SK-N-DZ (cell line): Measurements from ENCODE around the gene LGR4.

Experiments
- DNase-seq: peaks from one replicate; pipeline ENCODE4 v3.0.0-alpha.2; 2015; ENCODE audit warnings: low spot score

The LGR4 gene

DNA sequence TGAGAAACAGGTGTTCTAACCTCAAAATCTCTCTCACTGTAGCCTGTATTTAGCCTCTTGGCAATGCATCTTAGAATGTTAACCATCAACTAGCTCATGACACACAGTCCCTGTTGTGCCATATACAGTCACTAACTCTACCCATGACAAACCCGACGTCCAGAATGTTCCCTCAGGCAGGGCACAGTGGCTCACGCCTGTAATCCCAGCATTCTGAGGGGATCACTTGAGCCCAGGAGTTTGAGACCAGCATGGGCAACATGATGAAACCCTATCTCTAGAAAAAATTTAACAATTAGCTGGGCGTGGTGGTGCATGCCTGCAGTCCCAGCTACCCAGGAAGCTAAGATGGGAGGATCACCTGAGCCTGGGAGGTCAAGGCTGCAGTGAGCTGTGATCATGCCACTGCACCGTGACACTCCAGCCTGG, 91.3 kb downstream of the LGR4 start:
- DNase-seq, result no peak

DNA sequence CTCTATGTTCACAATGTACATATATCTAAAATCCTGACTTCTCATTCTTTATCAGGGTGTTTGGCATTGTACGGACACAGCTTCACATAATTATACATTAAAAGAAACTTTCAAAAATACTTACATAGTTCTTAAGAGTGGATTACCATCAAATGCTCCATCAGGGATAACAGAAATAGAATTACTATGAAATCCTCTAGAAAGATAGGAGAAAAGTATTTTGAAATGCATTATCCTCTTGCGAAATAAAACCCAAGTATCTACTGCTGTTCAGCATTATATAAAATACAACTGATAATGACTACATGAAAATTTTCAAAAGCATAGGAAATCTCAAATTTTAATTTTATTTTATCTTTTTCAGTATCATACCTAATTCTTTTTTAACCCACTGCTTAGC, 91.8 kb downstream of the LGR4 start:
- no peak for DNase-seq

DNA sequence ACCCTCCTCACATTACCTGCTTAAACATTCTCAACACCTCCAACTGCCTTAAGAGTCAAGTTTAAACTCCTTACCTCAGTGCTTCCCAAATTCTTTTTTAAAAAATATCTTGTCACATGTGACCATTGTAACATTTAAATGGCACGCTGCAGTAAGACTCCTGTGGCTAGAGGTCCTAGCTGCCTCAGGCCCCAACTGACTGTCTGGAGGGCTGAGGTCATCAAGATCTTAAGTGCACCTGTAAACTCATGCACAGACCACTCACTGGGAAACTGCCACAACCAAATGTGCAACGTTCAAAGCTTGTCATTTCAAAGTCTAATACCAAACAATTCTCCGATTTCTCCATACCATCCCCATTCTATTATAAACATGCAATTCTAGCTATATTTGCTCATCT, 93.1 kb downstream of the LGR4 start:
- no peak for DNase-seq

DNA sequence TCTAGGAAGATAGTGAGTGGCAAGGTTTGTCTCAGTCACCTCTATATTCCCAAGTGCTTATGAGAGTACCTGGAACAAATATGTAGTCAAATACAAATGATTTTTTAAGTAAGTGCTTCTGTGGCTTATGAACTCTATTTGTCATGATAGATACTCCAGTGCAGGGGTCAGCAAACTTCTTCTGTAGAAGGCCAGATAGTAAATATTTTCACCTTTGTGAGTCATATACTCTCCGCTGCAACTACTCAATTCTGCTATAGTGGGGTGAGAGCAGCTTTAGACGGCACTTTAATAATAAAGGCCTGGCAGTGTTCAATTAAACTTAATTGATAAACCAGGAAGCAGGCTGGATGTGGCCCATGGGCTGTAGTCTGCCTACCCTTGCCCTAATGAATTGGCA, 97.2 kb downstream of the LGR4 start:
- no peak for DNase-seq

DNA sequence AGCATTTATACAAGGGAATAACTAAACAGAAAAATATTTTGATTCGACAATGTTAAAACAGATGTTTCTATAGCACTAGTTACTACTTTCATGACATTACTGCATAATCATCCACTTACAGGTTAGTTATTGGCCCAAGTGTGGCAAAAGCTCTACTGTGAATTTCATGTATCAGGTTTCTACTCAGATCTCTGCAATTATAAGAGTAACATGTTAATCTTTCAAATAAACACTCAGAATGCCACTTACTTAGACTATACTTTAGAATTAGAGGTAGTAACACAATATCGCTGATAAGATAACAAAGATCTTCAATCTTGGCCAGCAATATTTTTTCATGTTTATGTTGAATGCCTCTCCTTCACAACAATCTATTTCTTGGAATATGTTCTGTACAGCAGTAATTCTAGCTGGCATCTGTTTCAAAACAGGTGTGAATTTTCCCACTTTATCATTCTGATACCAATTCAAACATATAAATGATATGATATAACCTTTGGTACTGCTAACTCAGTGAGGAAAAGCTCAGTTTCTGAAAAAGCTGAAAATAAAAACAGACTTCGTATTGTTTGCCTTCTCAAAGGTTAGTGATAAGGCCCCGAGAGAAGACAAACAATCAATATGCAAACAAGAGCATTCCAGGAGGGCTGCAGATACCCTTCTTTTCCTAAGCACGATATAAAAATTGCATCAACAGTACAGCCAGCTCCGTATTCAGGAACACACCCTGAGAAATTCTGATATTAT, 98.6 kb downstream of the LGR4 start:
- DNase-seq, result no peak

DNA sequence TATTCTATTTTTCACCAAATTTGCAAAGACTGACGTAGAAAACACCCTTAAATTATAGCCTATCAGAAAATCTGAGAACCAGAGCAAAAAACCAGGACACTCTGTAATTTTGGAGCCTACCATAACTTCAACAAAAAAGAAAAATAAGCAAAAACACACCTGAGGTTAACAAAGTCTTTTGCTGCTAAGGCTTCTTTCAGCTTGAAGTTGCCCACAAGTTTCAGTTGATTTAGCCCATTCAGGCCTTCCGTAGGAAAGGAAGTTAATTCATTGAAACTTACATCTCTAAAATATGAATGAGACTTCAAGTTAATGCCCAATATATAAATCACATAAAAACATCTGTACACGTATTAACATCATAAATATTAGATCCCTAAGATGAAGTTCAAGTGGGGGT, 99.2 kb downstream of the LGR4 start:
- no peak for DNase-seq

DNA sequence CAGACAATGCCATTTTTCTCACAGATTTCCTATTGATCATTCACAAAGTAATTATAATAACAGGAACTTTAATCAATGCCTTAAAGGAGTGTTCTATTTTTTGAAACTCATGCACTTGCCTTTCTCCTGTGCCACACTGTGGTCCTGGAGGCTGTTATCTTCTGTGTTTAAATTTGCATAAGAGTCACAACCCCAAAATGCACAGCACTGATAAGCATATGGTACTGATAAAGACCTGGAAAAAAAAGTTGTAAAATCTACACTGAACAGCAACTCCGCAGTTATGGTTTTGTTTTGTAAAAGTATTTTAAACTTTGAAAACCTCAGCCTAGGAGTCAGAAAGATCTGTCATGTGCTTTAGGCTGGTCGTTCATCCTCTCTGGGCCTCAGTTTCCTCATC, 100.4 kb downstream of the LGR4 start:
- no peak for DNase-seq

DNA sequence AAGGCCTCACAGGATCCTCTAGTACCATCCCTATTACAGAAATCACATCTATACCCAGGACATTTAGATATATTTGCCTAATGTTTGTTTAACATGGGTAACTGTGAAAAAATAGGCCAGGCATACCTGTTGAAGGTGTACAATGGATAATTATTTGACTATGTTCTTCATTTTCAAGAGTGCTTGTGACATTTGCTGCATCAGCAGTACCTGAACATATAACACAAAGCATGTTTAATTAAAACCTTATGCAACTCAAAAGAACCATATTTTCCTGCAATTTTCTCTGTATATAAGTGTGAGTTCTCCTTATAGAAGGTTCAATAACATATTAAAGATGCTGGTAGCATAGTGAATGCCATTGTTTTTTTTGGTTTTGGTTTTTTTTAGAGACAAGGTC, 101.1 kb downstream of the LGR4 start:
- DNase-seq, result no peak

DNA sequence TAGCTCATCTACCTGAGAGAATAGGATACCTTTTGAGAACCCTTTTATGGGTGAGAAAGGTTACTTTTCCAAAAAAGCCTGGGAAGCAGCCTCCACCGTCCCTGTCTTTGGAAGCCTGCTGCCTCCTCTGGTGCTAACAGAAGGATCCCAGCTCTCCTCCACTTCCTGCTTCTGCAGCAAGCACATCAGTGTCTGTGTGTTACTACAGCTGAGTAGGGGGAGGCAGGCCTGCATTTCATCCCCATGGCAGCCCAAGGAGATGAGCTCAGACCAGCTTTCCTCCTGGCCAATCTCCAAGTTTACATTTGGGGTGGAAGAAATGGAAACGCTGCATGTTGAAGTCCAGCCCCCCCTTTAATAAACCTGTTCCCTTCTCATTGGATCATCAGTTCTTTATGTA, 102.2 kb downstream of the LGR4 start:
- no peak for DNase-seq

DNA sequence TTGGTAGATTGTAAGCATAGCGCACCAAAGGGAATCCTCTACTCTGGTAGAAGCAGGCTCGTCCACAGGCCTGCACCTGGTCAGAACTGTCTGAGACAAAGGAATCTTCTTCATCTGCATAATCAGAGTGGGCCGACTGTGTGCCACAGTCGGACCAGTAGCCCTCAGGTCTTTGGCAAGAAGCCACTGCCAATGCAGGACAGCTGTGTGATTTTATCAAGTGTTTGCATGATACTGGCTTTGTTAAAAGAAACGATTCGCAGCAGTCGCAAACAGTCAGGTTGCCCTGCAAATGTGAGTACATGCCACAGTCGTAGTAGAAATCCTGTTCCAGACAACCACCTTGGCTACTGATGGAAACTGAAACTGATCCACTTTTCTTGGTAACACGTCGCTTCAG, 104.7 kb downstream of the LGR4 start:
- DNase-seq, result no peak

DNA sequence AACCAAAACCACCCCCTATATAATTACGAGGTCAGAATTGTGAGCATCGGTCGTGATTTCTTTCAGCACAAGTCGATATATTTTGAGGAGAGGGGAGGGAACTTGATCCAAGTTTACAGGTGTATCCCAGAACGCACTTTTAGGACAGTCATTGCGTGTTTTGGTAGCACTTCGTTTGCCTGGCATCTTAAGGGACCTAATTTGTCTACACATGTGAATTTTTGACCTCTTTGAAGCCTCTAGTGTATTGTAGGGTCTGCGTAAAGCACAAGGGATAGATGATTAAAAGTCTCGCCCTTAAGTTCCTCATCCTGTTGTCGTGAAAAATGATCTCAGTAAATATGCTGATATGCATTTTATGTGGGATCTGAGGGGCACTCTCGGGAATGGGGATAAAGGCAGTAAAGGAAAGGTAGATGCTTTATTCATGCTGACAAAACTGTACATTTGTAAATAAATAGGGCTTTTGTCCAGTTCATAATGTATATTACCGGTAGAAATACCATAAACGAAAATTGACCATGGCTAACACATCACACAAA, 108.9 kb downstream of the LGR4 start:
- DNase-seq, result no peak

DNA sequence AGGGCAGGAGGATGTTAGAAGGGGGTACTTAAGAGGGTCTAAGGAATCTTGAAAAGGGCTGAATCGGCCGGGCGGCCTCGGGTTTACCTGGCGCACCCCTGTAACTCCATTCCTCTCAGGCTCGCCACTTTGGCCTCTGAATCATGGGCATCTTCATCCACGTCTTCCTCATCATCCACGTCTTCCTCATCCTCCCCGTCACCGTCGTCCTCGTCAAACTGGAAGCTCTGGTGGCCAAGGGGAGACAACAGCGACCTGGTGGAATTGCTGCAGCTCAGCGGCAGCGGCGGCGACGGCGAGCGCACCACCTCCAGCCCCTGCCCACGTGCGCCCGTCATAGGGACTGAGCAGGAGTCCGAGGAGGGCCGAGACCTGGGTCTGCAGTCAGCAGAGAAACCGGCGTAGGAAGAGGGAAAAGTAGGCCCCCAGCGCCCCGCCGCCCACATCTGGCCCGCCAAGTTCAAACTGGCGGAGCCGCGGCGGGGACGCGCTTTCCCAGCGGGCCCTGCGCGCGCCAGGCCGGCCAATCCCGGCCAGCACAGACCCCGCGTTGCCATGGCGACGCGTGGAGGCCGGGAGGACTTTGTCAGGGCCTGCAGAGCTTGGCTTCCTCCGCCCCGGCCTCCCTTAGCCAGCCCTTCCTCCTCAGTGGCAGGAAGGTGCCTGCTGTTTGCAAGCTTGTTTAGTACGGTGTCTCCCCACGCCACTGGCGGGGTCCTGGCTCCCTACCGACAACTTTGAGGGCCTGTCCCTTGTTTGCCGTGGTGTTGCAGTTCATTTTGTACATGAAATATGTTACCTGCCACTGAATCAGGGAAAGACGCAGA, 109.6 kb downstream of the LGR4 start, which contains the start of gene CCDC34:
Gene CCDC34 (minus strand): TSS at position 467 of the 827 bp plus-strand sequence. CDS start 21 bp downstream, at position 446.
- peak; percentile 94 for DNase-seq

DNA sequence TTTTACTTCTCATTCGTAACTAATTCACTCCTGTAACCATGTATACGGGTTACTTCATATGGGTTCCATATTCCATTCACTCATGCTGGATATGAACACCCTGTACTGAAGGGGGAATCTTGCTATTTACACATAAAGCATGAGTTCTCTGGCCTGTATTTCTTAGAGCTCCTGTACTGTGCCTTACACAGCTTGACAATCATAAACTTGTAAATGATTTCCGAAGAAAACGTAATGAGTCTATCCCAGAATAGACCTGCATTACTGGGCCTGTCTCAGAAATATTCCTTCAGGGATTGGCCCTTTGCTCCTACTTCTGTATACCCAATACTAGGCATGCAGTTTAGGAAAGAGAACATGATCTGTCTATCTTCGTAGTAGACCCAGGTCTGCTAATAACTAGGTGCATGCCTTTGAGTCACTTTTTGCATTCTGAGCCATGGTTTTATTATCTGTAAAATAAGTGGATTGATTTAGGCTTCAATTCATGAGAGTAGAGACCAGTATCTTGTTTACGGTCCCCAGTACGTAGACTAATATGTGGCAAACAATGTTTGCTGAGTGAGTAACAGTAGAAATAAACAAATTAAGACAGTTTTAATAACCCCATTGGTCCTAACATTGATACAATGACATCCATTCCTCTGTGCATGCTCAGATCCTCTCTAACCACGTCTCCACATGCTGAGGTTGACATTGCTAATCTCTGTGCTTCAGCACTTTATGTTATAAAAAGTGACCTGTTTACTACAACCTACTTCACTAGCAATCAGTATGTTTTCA, 110.8 kb downstream of the LGR4 start:
- DNase-seq, result no peak

DNA sequence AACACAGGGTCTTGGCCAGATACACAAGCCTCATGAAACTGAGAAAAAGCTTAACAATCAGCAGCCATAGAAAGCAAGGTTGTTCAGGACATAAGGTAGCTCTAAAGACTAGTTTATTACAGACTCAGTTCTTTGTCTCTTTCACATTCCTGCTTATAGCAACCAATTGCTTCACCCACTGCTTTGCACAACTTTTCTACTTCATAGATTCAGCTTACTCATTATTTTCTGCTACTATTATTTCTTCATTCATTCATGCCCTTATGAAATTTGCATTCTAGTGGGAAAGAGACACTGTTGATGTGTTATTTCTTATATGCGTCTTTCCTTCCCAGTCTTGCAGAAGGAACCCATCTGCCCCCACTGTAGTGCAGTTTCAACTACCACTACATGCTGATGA, 114.3 kb downstream of the LGR4 start:
- no peak for DNase-seq

DNA sequence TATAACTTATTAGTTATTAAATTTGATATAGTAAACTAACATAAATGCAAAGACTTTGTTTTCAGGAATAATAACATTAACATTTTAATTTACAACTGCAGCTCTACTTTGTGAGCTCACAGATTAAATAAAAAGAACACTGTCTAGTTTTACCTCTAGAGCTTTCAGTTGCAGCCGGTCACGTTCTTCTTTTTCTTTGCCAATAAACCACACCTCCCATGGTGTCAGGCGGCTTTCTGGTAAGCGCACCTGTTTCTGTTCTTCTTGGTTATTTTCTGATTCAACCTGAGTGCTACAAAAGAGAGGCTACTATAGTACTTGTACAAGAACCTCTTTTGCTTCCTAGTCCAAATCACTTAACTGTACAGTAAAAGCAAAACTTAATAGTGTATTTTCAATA, 115.3 kb downstream of the LGR4 start:
- DNase-seq, result no peak

DNA sequence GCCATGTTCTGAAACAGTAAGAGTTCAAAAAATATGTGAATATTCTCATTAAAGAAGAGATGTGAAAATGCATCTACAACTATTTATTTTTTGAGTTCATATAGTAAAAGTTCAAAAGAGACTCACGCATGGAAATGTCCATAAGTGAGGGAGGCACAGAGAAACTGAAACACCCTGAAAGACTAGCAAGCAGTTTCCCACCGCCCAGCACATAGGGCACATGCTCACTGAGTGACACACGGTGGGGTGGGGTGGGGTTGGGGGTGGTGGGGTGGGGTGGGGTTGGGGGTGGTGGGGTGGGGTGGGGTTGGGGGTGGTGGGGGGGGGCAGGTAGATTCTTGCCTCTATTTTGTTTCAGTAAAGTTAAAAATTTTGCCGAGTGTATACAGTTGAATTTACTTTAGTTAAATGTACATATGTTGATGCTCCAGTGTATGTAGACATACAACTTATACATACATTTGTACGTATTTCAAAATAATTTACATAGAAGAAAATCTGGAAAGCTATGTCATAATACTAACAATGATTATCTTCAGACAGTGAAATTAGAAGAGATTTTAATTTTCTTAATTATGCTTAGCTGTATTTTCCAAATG, 115.9 kb downstream of the LGR4 start:
- DNase-seq, result no peak

DNA sequence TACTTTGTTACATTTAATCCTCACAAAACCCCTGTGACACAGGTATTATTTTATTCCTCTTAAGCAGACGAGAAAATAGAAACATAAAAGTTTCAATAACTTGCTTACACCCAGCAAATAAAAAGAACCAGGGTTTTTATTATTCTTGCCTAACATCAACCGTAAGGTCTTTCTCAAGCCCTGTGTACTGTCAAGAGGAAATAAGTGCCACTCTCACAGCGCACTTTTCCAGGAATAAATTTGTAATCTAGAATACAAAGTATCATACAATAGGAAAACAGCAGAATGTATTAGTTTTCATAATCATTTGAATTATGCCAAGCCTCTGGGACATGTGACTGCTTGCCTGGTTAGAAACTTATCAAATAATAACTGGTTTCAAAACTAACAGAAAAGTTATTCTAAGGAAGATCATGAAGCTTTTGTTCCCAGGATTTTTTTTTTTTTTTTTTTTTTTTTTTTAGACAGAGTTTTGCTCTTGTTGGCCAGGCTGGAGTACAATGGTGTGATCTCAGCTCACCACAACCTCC, 117.0 kb downstream of the LGR4 start:
- DNase-seq, result no peak

DNA sequence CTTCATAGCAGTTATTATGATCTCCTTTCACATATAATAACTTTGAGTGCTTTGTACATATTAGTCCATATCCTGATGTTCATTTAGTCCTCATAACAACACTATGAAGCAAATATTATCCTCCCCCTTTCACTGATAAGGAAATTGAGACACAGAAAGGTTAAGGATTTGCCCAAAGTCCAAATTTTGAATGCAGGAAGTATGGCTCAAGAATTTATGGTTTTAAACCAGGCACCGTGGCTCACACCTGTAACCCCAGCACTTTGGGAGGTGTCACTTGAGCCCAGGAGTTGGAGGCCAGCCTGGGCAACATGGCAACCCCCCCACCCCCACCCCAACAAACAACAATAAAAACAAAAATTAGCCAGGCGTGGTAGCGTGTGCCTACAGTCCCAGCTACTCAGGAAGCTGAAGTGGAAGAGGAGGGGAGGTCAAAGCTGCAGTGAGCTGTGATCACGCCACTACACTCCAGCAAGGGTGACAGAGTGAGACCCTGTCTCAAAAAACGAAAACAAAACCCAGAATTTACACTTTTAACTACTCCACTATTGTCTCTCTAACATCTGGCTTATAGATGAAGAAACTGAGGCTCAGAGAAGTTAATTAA, 118.1 kb downstream of the LGR4 start:
- no peak for DNase-seq

DNA sequence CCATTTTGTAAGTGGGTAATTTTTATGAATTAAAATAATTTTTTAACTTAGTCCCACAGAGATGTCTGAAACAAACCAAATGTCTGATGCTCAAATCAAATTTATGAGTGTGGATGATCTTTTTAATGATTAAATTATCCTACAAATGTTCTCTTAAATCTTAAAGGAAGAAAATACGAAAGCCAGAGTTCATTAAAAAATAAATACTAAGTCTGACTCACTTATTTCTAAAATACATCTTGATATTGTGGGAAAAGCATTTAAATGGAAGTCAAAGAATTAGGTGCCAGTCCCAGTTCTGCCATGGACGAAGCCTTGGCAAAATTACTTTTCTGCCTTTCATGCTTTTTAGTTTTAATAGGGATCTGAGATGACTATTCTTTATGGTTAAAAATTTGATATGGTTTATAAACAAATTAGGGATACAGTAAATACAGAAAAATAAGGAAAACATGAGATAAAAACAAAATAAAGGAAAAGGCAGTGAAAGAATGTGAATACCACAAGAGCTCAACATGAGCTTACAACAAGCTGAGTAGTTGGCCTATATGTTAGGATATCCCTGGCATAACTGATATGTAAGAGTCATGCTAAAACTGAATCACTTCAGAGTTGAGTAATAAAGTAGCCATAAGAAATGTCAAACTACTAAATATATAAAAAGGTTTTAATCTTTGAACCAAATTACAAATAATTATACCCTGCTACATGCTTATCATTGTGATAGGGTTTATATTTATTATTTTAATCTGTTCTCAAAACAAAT, 118.8 kb downstream of the LGR4 start:
- no peak for DNase-seq

DNA sequence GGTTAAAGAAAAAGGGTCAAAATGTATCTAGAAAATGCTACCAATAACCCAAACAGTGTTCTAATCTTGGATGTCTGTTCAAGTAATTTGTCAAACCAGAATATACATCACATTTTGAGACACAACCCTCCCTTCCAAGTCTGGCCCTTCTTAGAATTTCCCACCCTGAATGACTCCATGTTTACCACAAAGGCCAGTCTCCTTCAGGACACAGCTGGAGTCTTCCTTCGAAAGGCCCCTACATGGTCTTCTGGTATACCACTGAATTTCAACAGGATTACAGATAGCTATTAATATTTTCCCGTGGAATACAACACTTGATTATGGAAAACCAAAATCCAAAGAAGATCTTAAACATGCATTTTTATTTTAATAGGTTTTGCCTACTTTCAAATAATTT, 119.8 kb downstream of the LGR4 start:
- no peak for DNase-seq
